Measurements from ENCODE around the gene ATP13A2.

DNA sequence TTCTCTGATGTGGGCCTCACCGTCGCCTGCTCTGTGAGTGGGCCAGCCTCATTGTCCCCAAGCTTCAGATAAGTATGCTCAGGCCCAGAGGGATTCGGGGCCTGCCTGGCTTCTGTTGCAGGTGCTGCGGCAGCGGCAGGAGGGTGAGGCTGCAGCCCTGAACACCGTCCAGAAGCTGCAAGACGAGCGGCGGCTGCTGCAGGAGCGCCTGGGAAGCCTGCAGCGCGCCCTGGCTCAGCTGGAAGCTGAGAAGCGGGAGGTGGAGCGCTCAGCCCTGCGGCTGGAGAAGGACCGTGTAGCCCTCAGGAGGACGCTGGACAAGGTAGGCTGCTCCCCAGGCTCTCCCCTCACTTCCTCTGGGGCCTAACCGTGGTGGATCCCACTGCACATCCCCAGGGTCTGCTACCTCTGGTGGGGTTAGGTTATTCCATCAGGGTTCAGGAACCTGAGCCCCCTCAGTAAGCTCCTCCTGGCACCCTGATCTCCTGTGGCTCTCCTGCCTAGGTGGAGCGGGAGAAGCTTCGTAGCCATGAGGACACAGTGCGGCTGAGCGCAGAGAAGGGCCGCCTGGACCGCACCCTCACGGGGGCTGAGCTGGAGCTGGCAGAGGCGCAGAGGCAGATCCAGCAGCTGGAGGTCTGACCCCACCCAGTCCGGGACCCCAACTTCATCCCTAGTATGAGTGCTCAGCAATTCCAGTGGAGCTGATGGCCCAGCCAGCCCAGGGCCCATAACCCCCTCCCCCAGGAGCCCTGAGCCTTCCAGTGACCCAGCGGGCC lies 41.4 kb downstream of the ATP13A2 start:
- TF ChIP-seq, protein P1, sequence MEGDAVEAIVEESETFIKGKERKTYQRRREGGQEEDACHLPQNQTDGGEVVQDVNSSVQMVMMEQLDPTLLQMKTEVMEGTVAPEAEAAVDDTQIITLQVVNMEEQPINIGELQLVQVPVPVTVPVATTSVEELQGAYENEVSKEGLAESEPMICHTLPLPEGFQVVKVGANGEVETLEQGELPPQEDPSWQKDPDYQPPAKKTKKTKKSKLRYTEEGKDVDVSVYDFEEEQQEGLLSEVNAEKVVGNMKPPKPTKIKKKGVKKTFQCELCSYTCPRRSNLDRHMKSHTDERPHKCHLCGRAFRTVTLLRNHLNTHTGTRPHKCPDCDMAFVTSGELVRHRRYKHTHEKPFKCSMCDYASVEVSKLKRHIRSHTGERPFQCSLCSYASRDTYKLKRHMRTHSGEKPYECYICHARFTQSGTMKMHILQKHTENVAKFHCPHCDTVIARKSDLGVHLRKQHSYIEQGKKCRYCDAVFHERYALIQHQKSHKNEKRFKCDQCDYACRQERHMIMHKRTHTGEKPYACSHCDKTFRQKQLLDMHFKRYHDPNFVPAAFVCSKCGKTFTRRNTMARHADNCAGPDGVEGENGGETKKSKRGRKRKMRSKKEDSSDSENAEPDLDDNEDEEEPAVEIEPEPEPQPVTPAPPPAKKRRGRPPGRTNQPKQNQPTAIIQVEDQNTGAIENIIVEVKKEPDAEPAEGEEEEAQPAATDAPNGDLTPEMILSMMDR (IDR thresholded peaks at IDR 0.05 in 8 of 11, conservative IDR thresholded peaks at IDR 0.05 in 3 of 11), result no peak
- TF ChIP-seq POLR2A (IDR thresholded peaks at IDR 0.05), result no peak
- TF ChIP-seq POLR2AphosphoS5 (IDR thresholded peaks at IDR 0.05), result peak in 1 of 3 donors; percentile 3

Measured in spleen (tissue), 7 donors.